Activated CD4-positive, alpha-beta T cell treated with anti-CD3 and anti-CD28 coated beads for 4 hours (primary cell): Measurements from ENCODE around the gene CPN1.

Experiments used
- DNase-seq, 2 donors: peaks; one replicate each; pipeline ENCODE4 v3.0.0-alpha.2; 2020

The CPN1 gene

GRCh38 chr10:99995269-99995668, 86.4 kb downstream of the CPN1 start:
- no peak for DNase-seq

- no peak for DNase-seq
These were observed 86.9 kb downstream of the CPN1 start for GRCh38 chr10:99994801-99995200.

GRCh38 chr10:99993701-99994689, 87.7 kb downstream of the CPN1 start:
- DNase-seq: peak; percentile 19 to 39
